GM20431 (cell line): ENCODE measurements around the gene TNFSF18.
"Not testable (repeated sequence)": the region's sequence is repeated elsewhere in the genome, so short reads cannot be mapped to it uniquely, and the experiment has no call there.

Experiments
- in situ Hi-C: fragments of 300-500 bp; cut with MseI, MboI; formaldehyde crosslinking; loops from one replicate; pipeline ENCODE4 v1.15.0; 2020; ENCODE audit warnings: low sequenced_read_pairs; ENCODE audit not compliant: unreplicated experiment

The TNFSF18 gene

GRCh38 chr1:173050865-173051264, at the start of gene TNFSF18:
TSS of gene TNFSF18 (minus strand) at chr1:173050941. CDS start at chr1:173050896, 45 bp downstream.
- in situ Hi-C loops: no loop called here

- in situ Hi-C loops: no loop called here
Measured at GRCh38 chr1:173099166-173099565, 48.4 kb upstream of the TNFSF18 start.

GRCh38 chr1:173098117-173098516, 47.4 kb upstream of the TNFSF18 start:
- in situ Hi-C loops: no loop called here

- in situ Hi-C loops: no loop called here
Measured at GRCh38 chr1:173097001-173097400, 46.3 kb upstream of the TNFSF18 start.

GRCh38 chr1:173095632-173096031, 44.9 kb upstream of the TNFSF18 start:
- in situ Hi-C loops: no loop called here

GRCh38 chr1:173094541-173094940, 43.8 kb upstream of the TNFSF18 start:
- in situ Hi-C loops: no loop called here

- in situ Hi-C loops: no loop called here
Measured at GRCh38 chr1:173093691-173094445, 43.1 kb upstream of the TNFSF18 start.

- in situ Hi-C loops: no loop called here
Measured at GRCh38 chr1:173084292-173084691, 33.6 kb upstream of the TNFSF18 start.

- in situ Hi-C loops: no loop called here
Measured at GRCh38 chr1:173082913-173083312, 32.2 kb upstream of the TNFSF18 start.

GRCh38 chr1:173074217-173074616, 23.5 kb upstream of the TNFSF18 start:
- in situ Hi-C loops: not testable (repeated sequence)

GRCh38 chr1:173064011-173064410, 13.3 kb upstream of the TNFSF18 start:
- in situ Hi-C loops: no loop called here

- in situ Hi-C loops: no loop called here
Measured at GRCh38 chr1:173063171-173063570, 12.4 kb upstream of the TNFSF18 start.

GRCh38 chr1:173062150-173062938, 11.6 kb upstream of the TNFSF18 start:
- in situ Hi-C loops: no loop called here

GRCh38 chr1:173058556-173058955, 7.8 kb upstream of the TNFSF18 start:
- in situ Hi-C loops: no loop called here

- in situ Hi-C loops: no loop called here
Measured at GRCh38 chr1:173057984-173058383, 7.2 kb upstream of the TNFSF18 start.

GRCh38 chr1:173056365-173056764, 5.6 kb upstream of the TNFSF18 start:
- in situ Hi-C loops: no loop called here

GRCh38 chr1:173052681-173053196, 2.0 kb upstream of the TNFSF18 start:
- in situ Hi-C loops: no loop called here

- in situ Hi-C loops: no loop called here
Measured at GRCh38 chr1:173049322-173049633, 1.5 kb downstream of the TNFSF18 start.

GRCh38 chr1:173048621-173049321, 2.0 kb downstream of the TNFSF18 start:
- in situ Hi-C loops: no loop called here

- in situ Hi-C loops: no loop called here
Measured at GRCh38 chr1:173044656-173045055, 6.1 kb downstream of the TNFSF18 start.

GRCh38 chr1:173043253-173043652, 7.5 kb downstream of the TNFSF18 start:
- in situ Hi-C loops: no loop called here
